Right lobe of liver (tissue), 6 donors: Measurements from ENCODE around the gene CTSH. TPM values are rescaled to one million over a fixed set of nuclear protein-coding genes. Genes with fewer than 3 reads are reported as not detected.

ENCODE experiments used
- ATAC-seq, 4 donors: fragments of 200-7000 bp; cut with Tn5 transposase; one replicate each; pipeline ENCODE4 v1.9.1; 2020; ENCODE audit warnings: mild to moderate bottlenecking in 4 of 4, moderate library complexity in 4 of 4
- DNase-seq, 3 donors: peaks; one replicate each; pipeline ENCODE4 v3.0.0-alpha.2; 2020
- H3K27ac ChIP-seq, 3 donors: fragments of 200-600 bp; one replicate each; pipeline ENCODE4 v1.8.0; 2022
- H3K27me3 ChIP-seq, 2 donors: fragments of 200-600 bp; one replicate each; pipeline ENCODE4 v1.8.0; 2022
- H3K36me3 ChIP-seq, 4 donors: fragments of 200-600 bp; sonication (generic) in 1 of 4; one replicate each; pipeline versions ENCODE4 v1.5.1 to v1.8.0; 2017 to 2022; ENCODE audit warnings: control low read depth in 1 of 4
- H3K4me1 ChIP-seq, 4 donors: fragments of 200-600 bp; sonication (generic) in 1 of 4; one replicate each; pipeline versions ENCODE4 v1.5.1 to v1.8.0; 2017 to 2022; ENCODE audit warnings: control low read depth in 1 of 4
- H3K4me3 ChIP-seq, 3 donors: fragments of 200-600 bp; one replicate each; pipeline ENCODE4 v1.8.0; 2022
- H3K9me3 ChIP-seq, 4 donors: fragments of 200-600 bp; sonication (generic) in 1 of 4; one replicate each; pipeline versions ENCODE4 v1.5.1 to v1.8.0; 2017 to 2022; ENCODE audit warnings: control low read depth in 1 of 4
- POLR2A ChIP-seq: fragments of 450-650 bp; IDR thresholded peaks from one replicate; pipeline ENCODE4 v1.6.1; 2017; ENCODE audit warnings: antibody characterized with exemption, mild to moderate bottlenecking
- WGBS: methylation state at CpG from one replicate; pipeline ENCODE4 v1.1.6; 2018; ENCODE audit warnings: low coverage, low lambda C conversion rate; ENCODE audit not compliant: insufficient coverage; ENCODE audit errors: missing lambda C conversion rate; 5-methylcytosine and 5-hydroxymethylcytosine counted together
- intact Hi-C, 2 donors: fragments of 100-400 bp; cut with DNase I; formaldehyde crosslinking; loops; one replicate each; pipeline versions ENCODE4 v1.11.2 to v1.14.1; 2022
- total RNA-seq, 6 experiments: library from RNA; depleted of rRNA in 2 of 6; stranded (reverse); fragments of >200 nt in 2 of 6; fragmentation: NEBNext Ultra II Directional in 3 of 6; extraction: Animal tissue kit (Norgen Biotek cat#: 25700) in 3 of 6; gene quantifications; one replicate each; pipeline versions ENCODE4 v1.1.0 to v1.2.4, GENCODE V29; 2016 to 2023
- TF ChIP-seq, protein P1 (sequence below), 4 donors: fragments of 200-600 bp in 3 of 4; fragments of 450-650 bp in 1 of 4; IDR thresholded peaks; one replicate each; pipeline versions ENCODE4 v1.5.1 to v1.8.0; 2016 to 2022; ENCODE audit warnings: antibody characterized with exemption in 4 of 4, mild to moderate bottlenecking in 2 of 4
- donor health status: DM: no; HTN: yes; CAD: no.
- donor health status: DM: no; HTN: no; CAD: no.
- donor health status: DM: no; HTN: no; CAD: no.
- donor health status: DM: no; HTN: yes; CAD: no.
- donor health status: DM: no; HTN: yes; CAD: no.

CTSH gene
- total RNA-seq, 6 experiments from 2014 or later = 32.0 to 183 (median 98.1) TPM

DNA sequence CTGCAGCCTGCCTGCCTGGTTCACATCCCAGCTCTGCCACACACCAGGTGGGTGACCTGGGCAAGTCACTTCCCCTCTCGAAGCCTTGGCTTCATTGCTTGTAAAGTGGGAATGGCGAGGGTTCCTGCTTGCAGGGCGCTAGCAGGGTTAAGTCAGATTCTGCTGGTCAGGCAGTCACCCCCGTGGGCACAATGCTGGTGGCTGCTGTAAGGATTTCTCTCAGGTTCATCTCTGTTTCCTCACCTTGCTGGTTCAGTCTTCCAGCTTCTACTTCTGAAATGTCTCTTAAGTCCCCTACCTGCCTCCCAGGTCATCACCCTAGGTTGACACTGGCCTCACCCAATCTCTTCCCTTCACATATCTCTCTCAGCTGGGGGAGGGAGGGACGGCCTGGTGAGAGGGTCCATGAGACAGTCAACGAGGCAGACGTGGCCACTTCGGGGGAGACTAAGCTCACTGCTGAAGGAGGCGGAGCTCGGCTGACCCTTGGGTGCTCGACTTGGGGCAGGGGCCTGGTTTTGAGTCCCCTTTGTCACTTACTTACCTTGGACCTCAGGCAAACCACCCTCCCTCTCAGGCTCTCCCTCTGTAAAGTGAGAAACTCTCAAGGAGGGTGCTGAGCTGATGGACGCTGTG is 11.5 kb downstream of the CTSH start:
- DNase-seq (no peak), ATAC-seq (no peak)
- intact Hi-C loops = no loop called here
- no peaks in the 10 kb centered on the region for H3K9me3 ChIP-seq
- H3K27ac ChIP-seq = peak overlapping the region in 1 of 3 donors; percentile 42
- 83% methylated on average over 10 of the region's 12 CpGs for WGBS
- no peaks in the 10 kb centered on the region for H3K27me3 ChIP-seq
- no peak overlapping the region for H3K4me3 ChIP-seq
- H3K4me1 ChIP-seq = peaks cover 0 to 19% (median 11%) of the 10 kb centered on the region in 4 donors
- H3K36me3 ChIP-seq = peaks cover 0 to 48% (median 6%) of the 10 kb centered on the region in 4 donors
- TF ChIP-seq, protein P1, sequence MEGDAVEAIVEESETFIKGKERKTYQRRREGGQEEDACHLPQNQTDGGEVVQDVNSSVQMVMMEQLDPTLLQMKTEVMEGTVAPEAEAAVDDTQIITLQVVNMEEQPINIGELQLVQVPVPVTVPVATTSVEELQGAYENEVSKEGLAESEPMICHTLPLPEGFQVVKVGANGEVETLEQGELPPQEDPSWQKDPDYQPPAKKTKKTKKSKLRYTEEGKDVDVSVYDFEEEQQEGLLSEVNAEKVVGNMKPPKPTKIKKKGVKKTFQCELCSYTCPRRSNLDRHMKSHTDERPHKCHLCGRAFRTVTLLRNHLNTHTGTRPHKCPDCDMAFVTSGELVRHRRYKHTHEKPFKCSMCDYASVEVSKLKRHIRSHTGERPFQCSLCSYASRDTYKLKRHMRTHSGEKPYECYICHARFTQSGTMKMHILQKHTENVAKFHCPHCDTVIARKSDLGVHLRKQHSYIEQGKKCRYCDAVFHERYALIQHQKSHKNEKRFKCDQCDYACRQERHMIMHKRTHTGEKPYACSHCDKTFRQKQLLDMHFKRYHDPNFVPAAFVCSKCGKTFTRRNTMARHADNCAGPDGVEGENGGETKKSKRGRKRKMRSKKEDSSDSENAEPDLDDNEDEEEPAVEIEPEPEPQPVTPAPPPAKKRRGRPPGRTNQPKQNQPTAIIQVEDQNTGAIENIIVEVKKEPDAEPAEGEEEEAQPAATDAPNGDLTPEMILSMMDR (IDR thresholded peaks at IDR 0.05) = no peak
- no peak for TF ChIP-seq POLR2A

DNA sequence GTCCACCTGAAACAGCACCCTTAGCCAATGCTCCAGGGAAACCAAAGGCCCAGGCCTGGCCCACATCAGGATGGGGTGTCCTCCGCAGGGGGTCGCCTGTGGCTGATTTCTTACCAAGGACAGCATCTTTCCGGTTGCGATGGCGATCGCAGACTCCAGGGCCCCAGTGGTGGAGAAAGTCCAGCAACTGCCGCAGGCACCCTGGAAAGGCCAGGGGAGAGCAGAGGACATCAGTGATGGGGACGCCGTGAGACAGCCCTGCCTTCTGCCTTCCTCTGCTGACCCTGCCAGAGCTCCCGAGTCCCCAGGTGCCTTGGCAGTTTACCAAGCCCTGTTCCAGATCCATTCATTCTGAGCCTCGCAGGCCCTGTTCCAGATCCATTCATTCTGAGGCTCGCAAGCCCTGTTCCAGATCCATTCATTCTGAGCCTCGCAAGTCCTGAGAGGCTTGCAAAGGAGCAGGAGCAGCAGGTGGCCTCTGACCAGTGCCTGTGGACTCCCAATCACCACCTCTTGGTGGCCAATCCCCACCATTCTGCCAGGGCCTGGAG is 12.5 kb downstream of the CTSH start:
- no peak for TF ChIP-seq POLR2A
- TF ChIP-seq, protein P1 (IDR thresholded peaks at IDR 0.05) = no peak
- H3K9me3 ChIP-seq = no peaks in the 10 kb centered on the region
- no peak overlapping the region for H3K27ac ChIP-seq
- WGBS = 38% methylated on average over 1 of the region's 13 CpGs
- no peaks in the 10 kb centered on the region for H3K27me3 ChIP-seq
- peaks cover 0 to 44% (median 5%) of the 10 kb centered on the region in 4 donors for H3K36me3 ChIP-seq
- H3K4me1 ChIP-seq = peaks cover 0 to 19% (median 11%) of the 10 kb centered on the region in 4 donors
- DNase-seq (no peak), ATAC-seq (no peak)
- no peak overlapping the region for H3K4me3 ChIP-seq
- intact Hi-C loops = no loop called here

DNA sequence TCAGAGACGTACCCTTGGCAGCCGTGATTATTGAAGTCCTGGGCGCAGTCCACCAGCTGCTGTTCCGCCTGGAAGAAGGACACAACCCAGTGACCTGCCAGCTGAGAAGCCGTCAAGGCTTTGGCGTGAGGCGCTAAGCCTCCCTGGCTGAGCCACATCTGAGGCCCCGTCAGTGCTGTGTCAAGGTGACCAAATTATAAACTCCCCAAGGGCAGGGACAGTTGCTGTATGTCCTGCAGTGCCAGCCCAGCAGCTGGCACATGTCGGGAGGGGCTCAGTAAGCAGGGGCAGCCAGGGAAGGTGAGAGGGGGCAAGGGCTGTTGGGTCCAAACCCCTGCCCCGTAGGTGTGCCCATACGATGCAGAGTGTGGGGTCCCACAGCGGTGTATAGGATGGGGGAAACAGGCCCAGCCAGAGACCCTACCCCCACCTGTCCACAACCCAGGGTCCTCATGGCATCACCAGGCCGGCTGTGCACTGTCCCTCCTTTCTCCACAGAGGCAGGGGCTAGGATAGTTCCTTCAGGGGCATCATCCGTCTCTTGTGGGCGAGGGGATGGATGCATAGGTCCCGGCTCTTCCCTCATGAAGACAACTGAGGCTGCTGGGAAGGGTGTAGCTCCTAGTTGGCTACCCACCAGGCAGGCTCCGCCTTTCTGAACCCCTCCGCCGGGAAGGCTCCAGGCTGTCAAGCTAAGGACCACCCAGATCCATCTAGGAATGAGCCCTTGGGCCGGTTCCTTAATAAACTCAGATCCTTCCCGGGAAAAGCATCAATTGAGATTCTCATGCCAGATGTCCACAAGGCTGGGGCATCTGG is 13.2 kb downstream of the CTSH start:
- DNase-seq = no peak
- Histone ChIP-seq H3K9me3 (no peaks in the 10 kb centered on the region), H3K4me1 (peaks cover 0 to 19% (median 11%) of the 10 kb centered on the region in 4 donors), H3K4me3 (no peak overlapping the region), H3K27me3 (no peaks in the 10 kb centered on the region), H3K27ac (peak overlapping the region in 1 of 3 donors; percentile 63), H3K36me3 (peaks cover 0 to 40% (median 5%) of the 10 kb centered on the region in 4 donors)
- intact Hi-C loops = no loop called here
- ATAC-seq = no peak
- 74% methylated on average over 11 of the region's 21 CpGs for WGBS
- TF ChIP-seq POLR2A = no peak

DNA sequence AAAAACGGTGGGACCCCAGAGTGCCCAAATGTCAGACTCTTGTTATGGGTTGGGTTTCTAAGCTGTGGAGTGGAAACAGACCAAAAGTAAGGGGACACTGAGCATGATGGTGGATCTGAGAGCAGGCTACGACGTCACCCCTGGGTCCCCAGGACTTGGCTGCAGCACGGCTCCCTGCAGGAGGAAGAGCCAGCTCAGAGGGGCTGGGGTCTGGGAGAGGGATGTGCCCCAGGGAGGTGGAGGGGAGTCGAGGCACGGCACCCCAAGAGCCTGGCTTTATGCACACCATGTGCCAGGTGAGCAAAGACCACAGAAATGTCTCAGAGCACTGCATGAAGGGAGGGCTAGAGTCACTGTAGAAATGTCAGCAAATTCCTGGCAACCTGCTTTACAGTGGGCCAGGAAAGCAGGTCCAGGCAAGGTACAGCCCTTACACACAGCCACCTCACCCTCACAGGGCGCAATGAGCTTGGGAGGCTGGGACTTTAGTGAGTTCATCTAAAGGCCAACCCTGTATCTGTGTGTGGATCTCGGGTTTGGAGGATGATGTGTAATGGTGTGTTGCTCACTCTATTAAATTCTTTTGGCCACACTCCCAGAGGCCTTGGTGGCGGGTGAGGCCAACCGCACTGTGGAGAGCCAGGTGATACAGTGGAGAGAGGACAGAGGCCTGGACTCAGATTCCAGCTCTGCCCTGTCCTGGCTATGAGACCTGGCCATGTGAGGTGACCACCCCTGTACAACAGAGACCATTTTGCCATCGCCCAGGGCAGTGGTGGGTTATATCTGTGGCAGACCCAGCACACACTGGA is 14.1 kb downstream of the CTSH start:
- intact Hi-C loops = no loop called here
- TF ChIP-seq, protein P1 (IDR thresholded peaks at IDR 0.05) = no peak
- no peak for TF ChIP-seq POLR2A

More for the DNA sequence above, 14.1 kb downstream of the CTSH start:
- peak in 2 of 3 donors; percentile 67 to 80 for DNase-seq
- H3K27me3 ChIP-seq = no peaks in the 10 kb centered on the region
- 24% methylated on average over 2 of the region's 11 CpGs for WGBS
- peaks cover 0 to 19% (median 11%) of the 10 kb centered on the region in 4 donors for H3K4me1 ChIP-seq
- no peaks in the 10 kb centered on the region for H3K9me3 ChIP-seq
- peak overlapping the region in 1 of 3 donors; percentile 63 for H3K27ac ChIP-seq
- H3K36me3 ChIP-seq = peaks cover 0 to 40% (median 5%) of the 10 kb centered on the region in 4 donors
- H3K4me3 ChIP-seq = no peak overlapping the region
- ATAC-seq = peak; percentile 65 to 87 (median 74)
